ENCODE results near the gene SIM1.

DNA sequence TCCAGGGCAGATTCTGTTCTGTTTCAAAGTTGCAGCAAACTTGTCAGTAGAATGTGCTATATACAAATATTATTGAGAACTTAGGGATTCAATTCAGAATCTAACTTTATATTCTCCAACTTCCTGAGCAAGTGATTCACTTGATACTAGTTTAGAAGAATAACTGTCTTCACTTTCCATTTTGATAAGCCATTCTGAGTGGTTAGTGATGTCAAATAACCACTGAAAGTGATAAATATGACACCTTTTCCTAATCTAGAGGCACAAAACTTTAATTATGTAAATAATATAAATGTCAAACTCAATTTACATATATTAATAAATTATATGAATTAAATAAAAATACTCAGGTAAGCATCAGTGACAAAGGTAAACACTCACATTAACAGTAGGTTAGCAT, 20.5 kb upstream of the SIM1 start:
- TF ChIP-seq, protein P1, sequence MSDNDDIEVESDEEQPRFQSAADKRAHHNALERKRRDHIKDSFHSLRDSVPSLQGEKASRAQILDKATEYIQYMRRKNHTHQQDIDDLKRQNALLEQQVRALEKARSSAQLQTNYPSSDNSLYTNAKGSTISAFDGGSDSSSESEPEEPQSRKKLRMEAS (IDR thresholded peaks at IDR 0.05; ENCODE audit: low read depth, low read length) = no peak
- TF ChIP-seq, protein P2, sequence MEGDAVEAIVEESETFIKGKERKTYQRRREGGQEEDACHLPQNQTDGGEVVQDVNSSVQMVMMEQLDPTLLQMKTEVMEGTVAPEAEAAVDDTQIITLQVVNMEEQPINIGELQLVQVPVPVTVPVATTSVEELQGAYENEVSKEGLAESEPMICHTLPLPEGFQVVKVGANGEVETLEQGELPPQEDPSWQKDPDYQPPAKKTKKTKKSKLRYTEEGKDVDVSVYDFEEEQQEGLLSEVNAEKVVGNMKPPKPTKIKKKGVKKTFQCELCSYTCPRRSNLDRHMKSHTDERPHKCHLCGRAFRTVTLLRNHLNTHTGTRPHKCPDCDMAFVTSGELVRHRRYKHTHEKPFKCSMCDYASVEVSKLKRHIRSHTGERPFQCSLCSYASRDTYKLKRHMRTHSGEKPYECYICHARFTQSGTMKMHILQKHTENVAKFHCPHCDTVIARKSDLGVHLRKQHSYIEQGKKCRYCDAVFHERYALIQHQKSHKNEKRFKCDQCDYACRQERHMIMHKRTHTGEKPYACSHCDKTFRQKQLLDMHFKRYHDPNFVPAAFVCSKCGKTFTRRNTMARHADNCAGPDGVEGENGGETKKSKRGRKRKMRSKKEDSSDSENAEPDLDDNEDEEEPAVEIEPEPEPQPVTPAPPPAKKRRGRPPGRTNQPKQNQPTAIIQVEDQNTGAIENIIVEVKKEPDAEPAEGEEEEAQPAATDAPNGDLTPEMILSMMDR (IDR thresholded peaks at IDR 0.05; ENCODE audit: low read depth, low read length) = no peak
